HepG2 (cell line): ENCODE measurements around the gene IFT172. TPM values are rescaled to one million over a fixed set of nuclear protein-coding genes. Genes with fewer than 3 reads are reported as not detected.

ENCODE experiments used
- CHD4 ChIP-seq: fragments of 200-600 bp; sonication (generic); IDR thresholded peaks from 2 replicates; pipeline ENCODE4 v1.7.0; 2017; ENCODE audit warnings: mild to moderate bottlenecking, low read length, borderline replicate concordance
- FOXA3 ChIP-seq: IDR thresholded peaks from 2 replicates; pipeline ENCODE4 v1.6.1; 2016; ENCODE audit warnings: missing genetic modification reagents, missing compliant biosample characterization
- FOXC1 ChIP-seq: sonication (generic); formaldehyde crosslinking; IDR thresholded peaks from 2 replicates; pipeline ENCODE4 v1.8.0; 2022; ENCODE audit warnings: mild to moderate bottlenecking, missing genetic modification reagents, borderline replicate concordance
- FOXM1 ChIP-seq: sonication (generic); formaldehyde crosslinking; IDR thresholded peaks from 2 replicates; pipeline ENCODE4 v1.5.0; 2020; ENCODE audit warnings: missing genetic modification reagents
- HNF4A ChIP-seq: sonication (generic); formaldehyde crosslinking; IDR thresholded peaks from 2 replicates; pipeline ENCODE4 v1.4.0; 2020; ENCODE audit warnings: missing genetic modification reagents
- HNRNPL ChIP-seq: fragments of 200-400 bp; formaldehyde crosslinking; IDR thresholded peaks from 2 replicates; pipeline ENCODE4 v1.6.1; 2017; ENCODE audit warnings: mild to moderate bottlenecking, low read depth, low read length
- IRF2 ChIP-seq: IDR thresholded peaks from 2 replicates; pipeline ENCODE4 v1.6.1; 2018; ENCODE audit warnings: missing genetic modification reagents, missing compliant biosample characterization
- MTF1 ChIP-seq: sonication (generic); formaldehyde crosslinking; IDR thresholded peaks from 2 replicates; pipeline ENCODE4 v1.5.0; 2020; ENCODE audit warnings: missing genetic modification reagents
- NBN ChIP-seq: fragments of 450-650 bp; conservative IDR thresholded peaks from 2 replicates; pipeline ENCODE4 v1.6.1; 2017
- ZBTB20 ChIP-seq: sonication (generic); formaldehyde crosslinking; IDR thresholded peaks from 2 replicates; pipeline ENCODE4 v1.8.1; 2023; ENCODE audit warnings: missing genetic modification reagents, low read depth, mild to moderate bottlenecking, borderline replicate concordance
- ZBTB25 ChIP-seq: IDR thresholded peaks from 2 replicates; pipeline ENCODE4 v1.6.1; 2018; ENCODE audit warnings: missing genetic modification reagents
- ZBTB44 ChIP-seq: sonication (generic); formaldehyde crosslinking; IDR thresholded peaks from 2 replicates; pipeline ENCODE4 v1.4.0; 2020; ENCODE audit warnings: missing genetic modification reagents
- ZFP37 ChIP-seq: sonication (generic); formaldehyde crosslinking; IDR thresholded peaks from 2 replicates; pipeline ENCODE4 v1.4.0; 2020; ENCODE audit warnings: missing genetic modification reagents, borderline replicate concordance
- ZNF142 ChIP-seq: sonication (generic); formaldehyde crosslinking; IDR thresholded peaks from 2 replicates; pipeline ENCODE4 v1.4.0; 2020; ENCODE audit warnings: missing genetic modification reagents
- ZNF263 ChIP-seq: sonication (generic); formaldehyde crosslinking; IDR thresholded peaks from 2 replicates; pipeline ENCODE4 v1.4.0; 2020; ENCODE audit warnings: missing genetic modification reagents
- ZNF337 ChIP-seq: sonication (generic); formaldehyde crosslinking; IDR thresholded peaks from 2 replicates; pipeline ENCODE4 v1.5.1; 2020; ENCODE audit warnings: missing genetic modification reagents, low read depth, mild to moderate bottlenecking, borderline replicate concordance
- ZNF564 ChIP-seq: sonication (generic); formaldehyde crosslinking; IDR thresholded peaks from 2 replicates; pipeline ENCODE4 v1.8.1; 2023; ENCODE audit warnings: mild to moderate bottlenecking, missing genetic modification reagents
- ZNF580 ChIP-seq: IDR thresholded peaks from 2 replicates; pipeline ENCODE4 v1.6.1; 2016; ENCODE audit warnings: low read depth, borderline replicate concordance
- ZNF670 ChIP-seq: sonication (generic); formaldehyde crosslinking; IDR thresholded peaks from 2 replicates; pipeline ENCODE4 v1.8.0; 2022; ENCODE audit warnings: mild to moderate bottlenecking, missing genetic modification reagents, borderline replicate concordance
- ZNF674 ChIP-seq: sonication (generic); formaldehyde crosslinking; IDR thresholded peaks from 2 replicates; pipeline ENCODE4 v1.5.0; 2020; ENCODE audit warnings: low read depth, mild to moderate bottlenecking, missing genetic modification reagents
- ZNF788 ChIP-seq: sonication (generic); formaldehyde crosslinking; IDR thresholded peaks from 2 replicates; pipeline ENCODE4 v1.5.0; 2020; ENCODE audit warnings: mild to moderate bottlenecking, missing genetic modification reagents, borderline replicate concordance
- polyA plus RNA-seq, 8 experiments: library from polyadenylated mRNA; depleted of rRNA in 3 of 8; stranded (reverse) in 7 of 8; unstranded in 1 of 8; fragments of >200 nt; fragmentation: Illumina TruSeq in 4 of 8; extraction: Trizol in 4 of 8; gene quantifications; 2 replicates each; pipeline versions ENCODE4 v1.2.1 to v1.2.3, GENCODE V29; 2011 to 2016; ENCODE audit warnings: low read depth in 4 of 8, missing spikeins in 1 of 8, mixed read lengths in 1 of 8; ENCODE audit not compliant: insufficient read depth in 1 of 8
- total RNA-seq, 5 experiments: library from RNA; depleted of rRNA; stranded (reverse); fragments of >200 nt; fragmentation: Illumina TruSeq; extraction: Trizol; gene quantifications; 2 replicates each; pipeline ENCODE4 v1.2.3, GENCODE V29; 2016; ENCODE audit warnings: low read depth in 1 of 5

The IFT172 gene
- total and polyA plus RNA-seq, 2 of the 13 experiments (the other 11 are each of a cell fraction or from before 2014, with no cell fraction given): 21.6 to 35.7 TPM

GRCh38 chr2:27428213-27428977, 61.1 kb downstream of the IFT172 start, which contains the start of gene NRBP1 (continued):
- TF ChIP-seq ZNF142: no peak
- TF ChIP-seq ZNF670 (CRISPR knock-in tag): peak; percentile 66; the same call in 1 of the 2 replicates
- TF ChIP-seq FOXA3 (CRISPR knock-in tag): no peak
- no peak; the same call in 1 of the 2 replicates for TF ChIP-seq ZBTB44
- no peak for TF ChIP-seq ZNF674
- TF ChIP-seq MTF1 (CRISPR knock-in tag): no peak
- no peak for TF ChIP-seq CHD4
- TF ChIP-seq NBN: no peak
- no peak; the same call in 1 of the 2 replicates for TF ChIP-seq HNF4A (CRISPR knock-in tag)
- TF ChIP-seq FOXM1 (CRISPR knock-in tag): no peak
- TF ChIP-seq HNRNPL: no peak
- peak; percentile 69; the same call in 1 of the 2 replicates for TF ChIP-seq ZNF580 (CRISPR knock-in tag)
- peak; percentile 79; the same call in 1 of the 2 replicates for TF ChIP-seq FOXC1 (CRISPR knock-in tag)
- peak; percentile 87; the same call in 1 of the 2 replicates for TF ChIP-seq ZBTB25
- TF ChIP-seq ZNF263: peak; percentile 3; the same call in 1 of the 2 replicates
- peak; percentile 57 for TF ChIP-seq IRF2 (CRISPR knock-in tag)
- TF ChIP-seq ZFP37: no peak; the same call in none of the 2 replicates
- TF ChIP-seq ZBTB20 (CRISPR knock-in tag): no peak; the same call in 1 of the 2 replicates
- TF ChIP-seq ZNF788 (CRISPR knock-in tag): peak; percentile 30; the same call in 1 of the 2 replicates
- TF ChIP-seq ZNF337 (CRISPR knock-in tag): peak; percentile 50; the same call in 1 of the 2 replicates
- TF ChIP-seq ZNF564: peak; percentile 89
